GM23338 (cell line): ENCODE data around the gene PHLDB1. TPM values are rescaled to one million over a fixed set of nuclear protein-coding genes. Genes with fewer than 3 reads are reported as not detected.

Experiments
- ATAC-seq: fragments of 200-7000 bp; cut with Tn5 transposase; 3 replicates; pipeline ENCODE4 v1.9.1; 2020
- DNase-seq: peaks from one replicate; pipeline ENCODE4 v3.0.0-alpha.2; 2015; ENCODE audit warnings: low spot score
- H2AFZ ChIP-seq: fragments of 200-600 bp; sonication (generic); 2 replicates; pipeline ENCODE4 v1.8.0; 2016; ENCODE audit warnings: antibody characterized with exemption, mild to moderate bottlenecking, moderate library complexity
- H3F3A ChIP-seq: fragments of 200-600 bp; sonication (generic); replicated peaks from 2 replicates; pipeline ENCODE4 v1.8.0; 2017; ENCODE audit warnings: antibody characterized with exemption, mixed run types, low read depth
- H3K27ac ChIP-seq: fragments of 200-600 bp; sonication (generic); 2 replicates; pipeline ENCODE4 v1.6.1; 2016; ENCODE audit warnings: low read depth
- H3K27me3 ChIP-seq: fragments of 200-600 bp; sonication (generic); 2 replicates; pipeline ENCODE4 v1.8.0; 2016; ENCODE audit warnings: mild to moderate bottlenecking, mixed run types, moderate library complexity; ENCODE audit not compliant: insufficient read depth
- H3K36me3 ChIP-seq: fragments of 200-600 bp; sonication (generic); 2 replicates; pipeline ENCODE4 v1.8.0; 2016; ENCODE audit warnings: mild to moderate bottlenecking; ENCODE audit not compliant: insufficient read depth
- H3K4me1 ChIP-seq: fragments of 200-600 bp; sonication (generic); 2 replicates; pipeline ENCODE4 v1.8.0; 2016; ENCODE audit warnings: mild to moderate bottlenecking, moderate library complexity; ENCODE audit not compliant: insufficient read depth
- H3K4me2 ChIP-seq: fragments of 200-600 bp; sonication (generic); 2 replicates; pipeline ENCODE4 v1.7.1; 2017; ENCODE audit warnings: mixed run types
- H3K4me3 ChIP-seq: fragments of 200-600 bp; sonication (generic); 2 replicates; pipeline ENCODE4 v1.6.1; 2016; ENCODE audit warnings: mixed run types
- H3K79me2 ChIP-seq: fragments of 200-600 bp; sonication (generic); replicated peaks from 2 replicates; pipeline ENCODE4 v1.8.0; 2017; ENCODE audit warnings: mild to moderate bottlenecking; ENCODE audit not compliant: insufficient read depth
- H3K9me2 ChIP-seq: fragments of 200-600 bp; sonication (generic); 2 replicates; pipeline ENCODE4 v1.8.0; 2017; ENCODE audit not compliant: insufficient read depth
- H4K20me1 ChIP-seq: fragments of 200-600 bp; sonication (generic); replicated peaks from 2 replicates; pipeline ENCODE4 v1.8.0; 2017; ENCODE audit warnings: mild to moderate bottlenecking; ENCODE audit not compliant: insufficient read depth
- H3K27ac Mint-ChIP-seq: 2 replicates; pipeline ENCODE4 v1.8.0; 2020; ENCODE audit warnings: inconsistent platforms, mild to moderate bottlenecking, moderate library complexity, mixed read lengths
- H3K27me3 Mint-ChIP-seq: 3 replicates; pipeline ENCODE4 v1.8.0; 2022; ENCODE audit warnings: low read depth, mild to moderate bottlenecking, moderate library complexity, mixed read lengths, inconsistent platforms; ENCODE audit not compliant: insufficient read depth, poor library complexity
- H3K36me3 Mint-ChIP-seq: 3 replicates; pipeline ENCODE4 v1.8.0; 2021; ENCODE audit warnings: low read depth, mild to moderate bottlenecking, inconsistent platforms, moderate library complexity, mixed read lengths
- H3K4me1 Mint-ChIP-seq: 3 replicates; pipeline ENCODE4 v1.8.0; 2020; ENCODE audit warnings: mild to moderate bottlenecking, inconsistent platforms, mixed read lengths
- H3K4me3 Mint-ChIP-seq: 3 replicates; pipeline ENCODE4 v1.8.0; 2021; ENCODE audit warnings: moderate library complexity, mild to moderate bottlenecking, inconsistent platforms, mixed read lengths
- H3K9me3 Mint-ChIP-seq: 3 replicates; pipeline ENCODE4 v1.8.0; 2020; ENCODE audit warnings: moderate library complexity, mild to moderate bottlenecking, inconsistent platforms, mixed read lengths
- CREB1 ChIP-seq: fragments of 250-450 bp; sonication (Bioruptor Pico); IDR thresholded peaks from 2 replicates; pipeline ENCODE4 v1.5.0; 2020; ENCODE audit warnings: low read depth, mild to moderate bottlenecking, moderate library complexity
- EZH2 ChIP-seq: fragments of 200-600 bp; sonication (generic); IDR thresholded peaks from one replicate; pipeline ENCODE4 v1.8.0; 2017; ENCODE audit warnings: antibody characterized with exemption, mild to moderate bottlenecking, low read depth; ENCODE audit not compliant: unreplicated experiment
- EZH2phosphoT487 ChIP-seq: fragments of 200-600 bp; sonication (generic); IDR thresholded peaks from one replicate; pipeline ENCODE4 v1.8.1; 2018; ENCODE audit warnings: antibody characterized with exemption; ENCODE audit not compliant: unreplicated experiment
- JUNB ChIP-seq: IDR thresholded peaks from one replicate; pipeline ENCODE4 v1.6.1; 2016; ENCODE audit warnings: antibody characterized with exemption; ENCODE audit not compliant: unreplicated experiment
- NANOG ChIP-seq: IDR thresholded peaks from 2 replicates; pipeline ENCODE4 v1.6.1; 2016; ENCODE audit warnings: antibody characterized with exemption, borderline replicate concordance
- POLR2AphosphoS5 ChIP-seq: IDR thresholded peaks from 2 replicates; pipeline ENCODE4 v1.6.1; 2016; ENCODE audit warnings: antibody characterized with exemption, low read depth
- STAT1 ChIP-seq: IDR thresholded peaks from one replicate; pipeline ENCODE4 v1.6.1; 2016; ENCODE audit warnings: antibody characterized with exemption; ENCODE audit not compliant: unreplicated experiment
- ZNF114 ChIP-seq: fragments of 250-450 bp; sonication (Bioruptor Pico); IDR thresholded peaks from 2 replicates; pipeline ENCODE4 v1.5.0; 2020; ENCODE audit warnings: mild to moderate bottlenecking, moderate library complexity
- ZNF331 ChIP-seq: fragments of 250-450 bp; sonication (Bioruptor Pico); IDR thresholded peaks from 2 replicates; pipeline ENCODE4 v1.5.0; 2020; ENCODE audit warnings: low read depth, mild to moderate bottlenecking, moderate library complexity
- polyA plus RNA-seq: library from polyadenylated mRNA; unstranded; fragments of >200 nt; fragmentation: Nextera tagmentation; extraction: Ambion mirVana; gene quantifications from 2 replicates; pipeline ENCODE4 v1.2.1, GENCODE V29; 2016
- total RNA-seq: library from RNA; depleted of rRNA; stranded (reverse); fragments of >200 nt; shearing (Covaris generic); gene quantifications from 2 replicates; pipeline ENCODE4 v1.2.3, GENCODE V29; 2014
- TF ChIP-seq, protein P1 (sequence below): IDR thresholded peaks from one replicate; pipeline ENCODE4 v1.6.1; 2018; ENCODE audit warnings: antibody characterized with exemption; ENCODE audit not compliant: unreplicated experiment
- TF ChIP-seq, protein P2 (sequence below): IDR thresholded peaks from 2 replicates; pipeline ENCODE4 v1.6.1; 2016; ENCODE audit warnings: antibody characterized with exemption
- TF ChIP-seq, protein P3 (sequence below), 2 experiments: fragments of 200-600 bp in 1 of 2; sonication (generic) in 1 of 2; conservative IDR thresholded peaks; 2 replicates each; pipeline versions ENCODE4 v1.5.1 to v1.6.1; 2016 to 2017; ENCODE audit warnings: antibody characterized with exemption in 2 of 2, low read depth in 2 of 2, mild to moderate bottlenecking in 2 of 2, moderate library complexity in 1 of 2
- TF ChIP-seq, protein P4 (sequence below): fragments of 250-450 bp; sonication (Bioruptor Pico); IDR thresholded peaks from 2 replicates; pipeline ENCODE4 v1.5.0; 2020; ENCODE audit warnings: mild to moderate bottlenecking, moderate library complexity

Gene PHLDB1
- total and polyA plus RNA-seq, 2 experiments from 2014 or later: 46.0 to 85.2 TPM

DNA sequence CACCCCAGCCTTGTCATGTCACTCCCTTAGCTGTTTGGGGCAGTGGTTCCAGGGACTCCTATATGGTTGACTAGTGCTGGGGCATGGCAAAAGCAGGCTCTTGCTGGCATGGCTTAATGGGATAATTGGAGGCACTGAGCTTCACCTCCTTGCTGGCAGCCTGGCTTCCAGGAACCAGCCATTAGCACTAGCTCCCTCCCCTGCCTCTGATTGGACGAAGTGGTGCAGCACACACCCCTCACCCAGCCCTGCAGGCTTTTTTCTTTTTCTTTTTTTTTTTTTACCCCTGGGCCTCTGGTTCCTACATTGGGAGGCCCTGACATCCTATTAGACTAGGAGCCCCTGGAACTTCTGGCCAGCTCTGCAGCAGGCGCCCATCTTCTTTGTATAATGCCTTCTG is 18.6 kb downstream of the PHLDB1 start:
- Histone ChIP-seq H3K4me3 (no peak overlapping the region), H3K27ac (no peak overlapping the region), H4K20me1 (peaks cover 7% of the 10 kb centered on the region), H3K79me2 (peaks cover 29% of the 10 kb centered on the region), H2AFZ (no peak overlapping the region), H3K27me3 (no peaks in the 10 kb centered on the region), H3K36me3 (peaks cover 10% of the 10 kb centered on the region; the same call in 1 of the 2 replicates), H3F3A (no peaks in the 10 kb centered on the region), H3K4me2 (no peak overlapping the region), H3K9me2 (no peaks in the 10 kb centered on the region), H3K4me1 (peaks cover 16% of the 10 kb centered on the region)
- DNase-seq: peak; percentile 55
- H3K27ac Mint-ChIP-seq: no peak overlapping the region
- TF ChIP-seq ZNF114 (CRISPR knock-in tag) (no peak), EZH2 (no peak), STAT1 (no peak), EZH2phosphoT487 (no peak), ZNF331 (CRISPR knock-in tag) (no peak), JUNB (no peak), POLR2AphosphoS5 (no peak), NANOG (no peak), CREB1 (CRISPR knock-in tag) (no peak)
- TF ChIP-seq, protein P1, sequence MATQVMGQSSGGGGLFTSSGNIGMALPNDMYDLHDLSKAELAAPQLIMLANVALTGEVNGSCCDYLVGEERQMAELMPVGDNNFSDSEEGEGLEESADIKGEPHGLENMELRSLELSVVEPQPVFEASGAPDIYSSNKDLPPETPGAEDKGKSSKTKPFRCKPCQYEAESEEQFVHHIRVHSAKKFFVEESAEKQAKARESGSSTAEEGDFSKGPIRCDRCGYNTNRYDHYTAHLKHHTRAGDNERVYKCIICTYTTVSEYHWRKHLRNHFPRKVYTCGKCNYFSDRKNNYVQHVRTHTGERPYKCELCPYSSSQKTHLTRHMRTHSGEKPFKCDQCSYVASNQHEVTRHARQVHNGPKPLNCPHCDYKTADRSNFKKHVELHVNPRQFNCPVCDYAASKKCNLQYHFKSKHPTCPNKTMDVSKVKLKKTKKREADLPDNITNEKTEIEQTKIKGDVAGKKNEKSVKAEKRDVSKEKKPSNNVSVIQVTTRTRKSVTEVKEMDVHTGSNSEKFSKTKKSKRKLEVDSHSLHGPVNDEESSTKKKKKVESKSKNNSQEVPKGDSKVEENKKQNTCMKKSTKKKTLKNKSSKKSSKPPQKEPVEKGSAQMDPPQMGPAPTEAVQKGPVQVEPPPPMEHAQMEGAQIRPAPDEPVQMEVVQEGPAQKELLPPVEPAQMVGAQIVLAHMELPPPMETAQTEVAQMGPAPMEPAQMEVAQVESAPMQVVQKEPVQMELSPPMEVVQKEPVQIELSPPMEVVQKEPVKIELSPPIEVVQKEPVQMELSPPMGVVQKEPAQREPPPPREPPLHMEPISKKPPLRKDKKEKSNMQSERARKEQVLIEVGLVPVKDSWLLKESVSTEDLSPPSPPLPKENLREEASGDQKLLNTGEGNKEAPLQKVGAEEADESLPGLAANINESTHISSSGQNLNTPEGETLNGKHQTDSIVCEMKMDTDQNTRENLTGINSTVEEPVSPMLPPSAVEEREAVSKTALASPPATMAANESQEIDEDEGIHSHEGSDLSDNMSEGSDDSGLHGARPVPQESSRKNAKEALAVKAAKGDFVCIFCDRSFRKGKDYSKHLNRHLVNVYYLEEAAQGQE: no peak
- TF ChIP-seq, protein P2, sequence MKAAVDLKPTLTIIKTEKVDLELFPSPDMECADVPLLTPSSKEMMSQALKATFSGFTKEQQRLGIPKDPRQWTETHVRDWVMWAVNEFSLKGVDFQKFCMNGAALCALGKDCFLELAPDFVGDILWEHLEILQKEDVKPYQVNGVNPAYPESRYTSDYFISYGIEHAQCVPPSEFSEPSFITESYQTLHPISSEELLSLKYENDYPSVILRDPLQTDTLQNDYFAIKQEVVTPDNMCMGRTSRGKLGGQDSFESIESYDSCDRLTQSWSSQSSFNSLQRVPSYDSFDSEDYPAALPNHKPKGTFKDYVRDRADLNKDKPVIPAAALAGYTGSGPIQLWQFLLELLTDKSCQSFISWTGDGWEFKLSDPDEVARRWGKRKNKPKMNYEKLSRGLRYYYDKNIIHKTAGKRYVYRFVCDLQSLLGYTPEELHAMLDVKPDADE: no peak
- TF ChIP-seq, protein P3, sequence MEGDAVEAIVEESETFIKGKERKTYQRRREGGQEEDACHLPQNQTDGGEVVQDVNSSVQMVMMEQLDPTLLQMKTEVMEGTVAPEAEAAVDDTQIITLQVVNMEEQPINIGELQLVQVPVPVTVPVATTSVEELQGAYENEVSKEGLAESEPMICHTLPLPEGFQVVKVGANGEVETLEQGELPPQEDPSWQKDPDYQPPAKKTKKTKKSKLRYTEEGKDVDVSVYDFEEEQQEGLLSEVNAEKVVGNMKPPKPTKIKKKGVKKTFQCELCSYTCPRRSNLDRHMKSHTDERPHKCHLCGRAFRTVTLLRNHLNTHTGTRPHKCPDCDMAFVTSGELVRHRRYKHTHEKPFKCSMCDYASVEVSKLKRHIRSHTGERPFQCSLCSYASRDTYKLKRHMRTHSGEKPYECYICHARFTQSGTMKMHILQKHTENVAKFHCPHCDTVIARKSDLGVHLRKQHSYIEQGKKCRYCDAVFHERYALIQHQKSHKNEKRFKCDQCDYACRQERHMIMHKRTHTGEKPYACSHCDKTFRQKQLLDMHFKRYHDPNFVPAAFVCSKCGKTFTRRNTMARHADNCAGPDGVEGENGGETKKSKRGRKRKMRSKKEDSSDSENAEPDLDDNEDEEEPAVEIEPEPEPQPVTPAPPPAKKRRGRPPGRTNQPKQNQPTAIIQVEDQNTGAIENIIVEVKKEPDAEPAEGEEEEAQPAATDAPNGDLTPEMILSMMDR (conservative IDR thresholded peaks at IDR 0.05; ENCODE audit: low read depth in 2 of 2): no peak
- TF ChIP-seq, protein P4, sequence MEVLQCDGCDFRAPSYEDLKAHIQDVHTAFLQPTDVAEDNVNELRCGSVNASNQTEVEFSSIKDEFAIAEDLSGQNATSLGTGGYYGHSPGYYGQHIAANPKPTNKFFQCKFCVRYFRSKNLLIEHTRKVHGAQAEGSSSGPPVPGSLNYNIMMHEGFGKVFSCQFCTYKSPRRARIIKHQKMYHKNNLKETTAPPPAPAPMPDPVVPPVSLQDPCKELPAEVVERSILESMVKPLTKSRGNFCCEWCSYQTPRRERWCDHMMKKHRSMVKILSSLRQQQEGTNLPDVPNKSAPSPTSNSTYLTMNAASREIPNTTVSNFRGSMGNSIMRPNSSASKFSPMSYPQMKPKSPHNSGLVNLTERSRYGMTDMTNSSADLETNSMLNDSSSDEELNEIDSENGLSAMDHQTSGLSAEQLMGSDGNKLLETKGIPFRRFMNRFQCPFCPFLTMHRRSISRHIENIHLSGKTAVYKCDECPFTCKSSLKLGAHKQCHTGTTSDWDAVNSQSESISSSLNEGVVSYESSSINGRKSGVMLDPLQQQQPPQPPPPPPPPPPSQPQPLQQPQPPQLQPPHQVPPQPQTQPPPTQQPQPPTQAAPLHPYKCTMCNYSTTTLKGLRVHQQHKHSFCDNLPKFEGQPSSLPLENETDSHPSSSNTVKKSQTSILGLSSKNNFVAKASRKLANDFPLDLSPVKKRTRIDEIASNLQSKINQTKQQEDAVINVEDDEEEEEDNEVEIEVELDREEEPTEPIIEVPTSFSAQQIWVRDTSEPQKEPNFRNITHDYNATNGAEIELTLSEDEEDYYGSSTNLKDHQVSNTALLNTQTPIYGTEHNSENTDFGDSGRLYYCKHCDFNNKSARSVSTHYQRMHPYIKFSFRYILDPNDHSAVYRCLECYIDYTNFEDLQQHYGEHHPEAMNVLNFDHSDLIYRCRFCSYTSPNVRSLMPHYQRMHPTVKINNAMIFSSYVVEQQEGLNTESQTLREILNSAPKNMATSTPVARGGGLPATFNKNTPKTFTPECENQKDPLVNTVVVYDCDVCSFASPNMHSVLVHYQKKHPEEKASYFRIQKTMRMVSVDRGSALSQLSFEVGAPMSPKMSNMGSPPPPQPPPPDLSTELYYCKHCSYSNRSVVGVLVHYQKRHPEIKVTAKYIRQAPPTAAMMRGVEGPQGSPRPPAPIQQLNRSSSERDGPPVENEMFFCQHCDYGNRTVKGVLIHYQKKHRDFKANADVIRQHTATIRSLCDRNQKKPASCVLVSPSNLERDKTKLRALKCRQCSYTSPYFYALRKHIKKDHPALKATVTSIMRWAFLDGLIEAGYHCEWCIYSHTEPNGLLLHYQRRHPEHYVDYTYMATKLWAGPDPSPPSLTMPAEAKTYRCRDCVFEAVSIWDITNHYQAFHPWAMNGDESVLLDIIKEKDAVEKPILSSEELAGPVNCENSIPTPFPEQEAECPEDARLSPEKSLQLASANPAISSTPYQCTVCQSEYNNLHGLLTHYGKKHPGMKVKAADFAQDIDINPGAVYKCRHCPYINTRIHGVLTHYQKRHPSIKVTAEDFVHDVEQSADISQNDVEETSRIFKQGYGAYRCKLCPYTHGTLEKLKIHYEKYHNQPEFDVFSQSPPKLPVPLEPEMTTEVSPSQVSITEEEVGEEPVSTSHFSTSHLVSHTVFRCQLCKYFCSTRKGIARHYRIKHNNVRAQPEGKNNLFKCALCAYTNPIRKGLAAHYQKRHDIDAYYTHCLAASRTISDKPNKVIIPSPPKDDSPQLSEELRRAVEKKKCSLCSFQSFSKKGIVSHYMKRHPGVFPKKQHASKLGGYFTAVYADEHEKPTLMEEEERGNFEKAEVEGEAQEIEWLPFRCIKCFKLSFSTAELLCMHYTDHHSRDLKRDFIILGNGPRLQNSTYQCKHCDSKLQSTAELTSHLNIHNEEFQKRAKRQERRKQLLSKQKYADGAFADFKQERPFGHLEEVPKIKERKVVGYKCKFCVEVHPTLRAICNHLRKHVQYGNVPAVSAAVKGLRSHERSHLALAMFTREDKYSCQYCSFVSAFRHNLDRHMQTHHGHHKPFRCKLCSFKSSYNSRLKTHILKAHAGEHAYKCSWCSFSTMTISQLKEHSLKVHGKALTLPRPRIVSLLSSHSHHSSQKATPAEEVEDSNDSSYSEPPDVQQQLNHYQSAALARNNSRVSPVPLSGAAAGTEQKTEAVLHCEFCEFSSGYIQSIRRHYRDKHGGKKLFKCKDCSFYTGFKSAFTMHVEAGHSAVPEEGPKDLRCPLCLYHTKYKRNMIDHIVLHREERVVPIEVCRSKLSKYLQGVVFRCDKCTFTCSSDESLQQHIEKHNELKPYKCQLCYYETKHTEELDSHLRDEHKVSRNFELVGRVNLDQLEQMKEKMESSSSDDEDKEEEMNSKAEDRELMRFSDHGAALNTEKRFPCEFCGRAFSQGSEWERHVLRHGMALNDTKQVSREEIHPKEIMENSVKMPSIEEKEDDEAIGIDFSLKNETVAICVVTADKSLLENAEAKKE: no peak
- peaks cover 25% of the 10 kb centered on the region for H3K4me1 Mint-ChIP-seq
- H3K36me3 Mint-ChIP-seq: peaks cover 35% of the 10 kb centered on the region
- peaks cover 7% of the 10 kb centered on the region for H3K27me3 Mint-ChIP-seq
- H3K9me3 Mint-ChIP-seq: no peaks in the 10 kb centered on the region; the same call in 2 of the 3 replicates
- ATAC-seq: peak; percentile 19
- 0 out of 3 replicates have a peak overlapping the region, but pooled peaks have one; percentile 7 for H3K4me3 Mint-ChIP-seq
